GM19035 (cell line): ENCODE measurements around the gene UQCR11.

Experiments
- ATAC-seq: cut with Tn5 transposase; IDR thresholded peaks from one replicate; pipeline ENCODE4 v1.9.1; 2021; ENCODE audit not compliant: unreplicated experiment

Gene UQCR11

GRCh38 chr19:1636325-1637236 lies 31.3 kb upstream of the UQCR11 start:
- ATAC-seq: no peak

- ATAC-seq: no peak
These were observed 29.6 kb upstream of the UQCR11 start for GRCh38 chr19:1634938-1635243.

GRCh38 chr19:1634242-1634937 lies 29.1 kb upstream of the UQCR11 start:
- no peak for ATAC-seq

GRCh38 chr19:1633269-1633826 lies 28.1 kb upstream of the UQCR11 start:
- ATAC-seq: no peak

- no peak for ATAC-seq
These were observed 27.4 kb upstream of the UQCR11 start for GRCh38 chr19:1632462-1633268.

GRCh38 chr19:1631557-1632100 lies 26.4 kb upstream of the UQCR11 start:
- ATAC-seq: no peak

GRCh38 chr19:1630811-1631210 lies 25.5 kb upstream of the UQCR11 start:
- ATAC-seq: no peak

GRCh38 chr19:1630012-1630411 lies 24.8 kb upstream of the UQCR11 start:
- no peak for ATAC-seq

- ATAC-seq: no peak
These were observed 24.1 kb upstream of the UQCR11 start for GRCh38 chr19:1629256-1629808.

GRCh38 chr19:1627194-1627593 lies 21.9 kb upstream of the UQCR11 start:
- ATAC-seq: no peak

- no peak for ATAC-seq
These were observed 21.3 kb upstream of the UQCR11 start for GRCh38 chr19:1626417-1627010.

- no peak for ATAC-seq
These were observed 19.2 kb upstream of the UQCR11 start for GRCh38 chr19:1624458-1624857.

- ATAC-seq: no peak
These were observed 17.3 kb upstream of the UQCR11 start for GRCh38 chr19:1622541-1622940.

- no peak for ATAC-seq
These were observed 16.7 kb upstream of the UQCR11 start for GRCh38 chr19:1622007-1622406.

GRCh38 chr19:1621574-1621973 lies 16.3 kb upstream of the UQCR11 start:
- no peak for ATAC-seq

- ATAC-seq: no peak
These were observed 15.8 kb upstream of the UQCR11 start for GRCh38 chr19:1621021-1621420.

GRCh38 chr19:1620502-1620901 lies 15.2 kb upstream of the UQCR11 start:
- ATAC-seq: no peak

- ATAC-seq: no peak
These were observed 14.4 kb upstream of the UQCR11 start for GRCh38 chr19:1619703-1620102.

GRCh38 chr19:1619094-1619439 lies 13.8 kb upstream of the UQCR11 start:
- ATAC-seq: no peak
